HepG2 (cell line): ENCODE data around the gene LMAN2L.

Experiments
- CHD4 ChIP-seq: fragments of 200-600 bp; sonication (generic); IDR thresholded peaks from 2 replicates; pipeline ENCODE4 v1.7.0; 2017; ENCODE audit warnings: mild to moderate bottlenecking, low read length, borderline replicate concordance
- DPF2 ChIP-seq: sonication (generic); formaldehyde crosslinking; IDR thresholded peaks from 2 replicates; pipeline ENCODE4 v1.4.0; 2020; ENCODE audit warnings: mild to moderate bottlenecking, low read depth, missing genetic modification reagents, borderline replicate concordance
- GATA4 ChIP-seq: sonication (generic); IDR thresholded peaks from 2 replicates; pipeline ENCODE4 v1.6.1; 2016; ENCODE audit warnings: antibody characterized with exemption, low read depth, borderline replicate concordance
- HOXA5 ChIP-seq: sonication (generic); formaldehyde crosslinking; IDR thresholded peaks from 2 replicates; pipeline ENCODE4 v1.4.0; 2020; ENCODE audit warnings: missing genetic modification reagents
- NFE2 ChIP-seq: sonication (generic); formaldehyde crosslinking; IDR thresholded peaks from 2 replicates; pipeline ENCODE4 v1.4.0; 2020; ENCODE audit warnings: missing genetic modification reagents
- POLR2AphosphoS5 ChIP-seq: IDR thresholded peaks from 2 replicates; pipeline ENCODE4 v1.6.1; 2012; ENCODE audit warnings: low read depth, low read length
- SMAD3 ChIP-seq: sonication (generic); formaldehyde crosslinking; IDR thresholded peaks from 2 replicates; pipeline ENCODE4 v1.4.0; 2020; ENCODE audit warnings: missing genetic modification reagents
- TF ChIP-seq, protein P1 (sequence below): sonication (generic); formaldehyde crosslinking; IDR thresholded peaks from 2 replicates; pipeline ENCODE4 v1.5.0; 2020; ENCODE audit warnings: mild to moderate bottlenecking, missing genetic modification reagents, moderate library complexity
- TF ChIP-seq, protein P2 (sequence below): sonication (generic); formaldehyde crosslinking; IDR thresholded peaks from 2 replicates; pipeline ENCODE4 v1.4.0; 2020; ENCODE audit warnings: missing genetic modification reagents

DNA sequence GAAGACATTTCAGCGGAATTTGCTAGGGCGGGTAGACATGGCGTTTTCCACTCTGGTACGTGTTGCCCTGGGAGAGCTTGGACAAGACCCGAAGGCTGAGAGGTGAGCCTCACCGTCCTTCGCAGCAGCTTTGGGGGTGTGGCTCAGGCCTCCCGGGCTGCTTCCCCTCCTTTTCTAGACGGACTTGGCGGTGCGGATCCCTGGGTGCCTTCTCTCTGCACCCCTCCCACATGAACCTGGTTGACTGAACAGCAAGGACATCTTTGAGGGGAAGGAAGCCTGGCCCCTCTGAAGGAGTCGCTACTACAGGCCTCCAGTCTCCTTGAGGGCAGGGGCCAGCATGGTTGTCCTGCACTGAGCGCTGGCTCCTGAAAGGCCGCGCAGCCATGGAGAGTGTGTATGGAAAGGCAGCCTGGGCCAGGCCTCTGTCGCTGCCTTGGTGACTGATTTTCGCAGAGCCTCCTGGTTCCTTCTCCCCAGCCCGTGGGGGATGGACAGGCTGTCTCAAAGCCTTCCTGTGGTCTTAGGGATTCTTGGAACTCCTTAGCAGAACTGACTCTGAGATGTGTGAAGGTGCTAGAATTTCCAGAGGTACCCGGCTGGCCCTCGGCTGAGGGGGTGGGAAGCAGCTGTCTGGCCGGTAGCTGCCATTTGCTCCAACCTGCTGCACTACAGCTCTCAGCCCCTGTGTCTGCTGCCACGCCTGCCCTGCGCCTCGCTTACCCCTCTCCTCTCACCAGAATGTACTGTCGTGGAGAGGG is 30.8 kb upstream of the LMAN2L start:
- TF ChIP-seq, protein P1, sequence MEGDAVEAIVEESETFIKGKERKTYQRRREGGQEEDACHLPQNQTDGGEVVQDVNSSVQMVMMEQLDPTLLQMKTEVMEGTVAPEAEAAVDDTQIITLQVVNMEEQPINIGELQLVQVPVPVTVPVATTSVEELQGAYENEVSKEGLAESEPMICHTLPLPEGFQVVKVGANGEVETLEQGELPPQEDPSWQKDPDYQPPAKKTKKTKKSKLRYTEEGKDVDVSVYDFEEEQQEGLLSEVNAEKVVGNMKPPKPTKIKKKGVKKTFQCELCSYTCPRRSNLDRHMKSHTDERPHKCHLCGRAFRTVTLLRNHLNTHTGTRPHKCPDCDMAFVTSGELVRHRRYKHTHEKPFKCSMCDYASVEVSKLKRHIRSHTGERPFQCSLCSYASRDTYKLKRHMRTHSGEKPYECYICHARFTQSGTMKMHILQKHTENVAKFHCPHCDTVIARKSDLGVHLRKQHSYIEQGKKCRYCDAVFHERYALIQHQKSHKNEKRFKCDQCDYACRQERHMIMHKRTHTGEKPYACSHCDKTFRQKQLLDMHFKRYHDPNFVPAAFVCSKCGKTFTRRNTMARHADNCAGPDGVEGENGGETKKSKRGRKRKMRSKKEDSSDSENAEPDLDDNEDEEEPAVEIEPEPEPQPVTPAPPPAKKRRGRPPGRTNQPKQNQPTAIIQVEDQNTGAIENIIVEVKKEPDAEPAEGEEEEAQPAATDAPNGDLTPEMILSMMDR (CRISPR knock-in tag), result no peak
- TF ChIP-seq POLR2AphosphoS5 (no peak), CHD4 (no peak), SMAD3 (CRISPR knock-in tag) (no peak), DPF2 (CRISPR knock-in tag) (no peak), GATA4 (no peak), NFE2 (CRISPR knock-in tag) (no peak), HOXA5 (CRISPR knock-in tag) (no peak)
- TF ChIP-seq, protein P2, sequence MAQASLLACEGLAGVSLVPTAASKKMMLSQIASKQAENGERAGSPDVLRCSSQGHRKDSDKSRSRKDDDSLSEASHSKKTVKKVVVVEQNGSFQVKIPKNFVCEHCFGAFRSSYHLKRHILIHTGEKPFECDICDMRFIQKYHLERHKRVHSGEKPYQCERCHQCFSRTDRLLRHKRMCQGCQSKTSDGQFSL (CRISPR knock-in tag), result no peak
